Colonic mucosa (tissue), 4 donors: ENCODE data around the gene CAPN2. TPM values are rescaled to one million over a fixed set of nuclear protein-coding genes. Genes with fewer than 3 reads are reported as not detected.
A peak's percentile ranks its signal among the peaks of the same experiment; 100 is the strongest.

Source experiments
- DNase-seq: peaks from one replicate; pipeline ENCODE4 v3.0.0-alpha.2; 2020
- H3K27ac ChIP-seq: fragments of 200-600 bp; one replicate; pipeline ENCODE4 v1.8.0; 2021
- H3K27me3 ChIP-seq: fragments of 200-600 bp; one replicate; pipeline ENCODE4 v1.8.0; 2021
- H3K36me3 ChIP-seq: fragments of 200-600 bp; one replicate; pipeline ENCODE4 v1.8.0; 2021
- H3K4me1 ChIP-seq: fragments of 200-600 bp; one replicate; pipeline ENCODE4 v1.8.0; 2021; ENCODE audit warnings: mild to moderate bottlenecking
- H3K4me3 ChIP-seq: fragments of 200-600 bp; one replicate; pipeline ENCODE4 v1.8.0; 2021
- H3K9ac ChIP-seq, 2 donors: one replicate each; pipeline ENCODE4 v1.7.0; 2013; ENCODE audit warnings: control low read depth in 2 of 2, low read depth in 2 of 2, low read length in 2 of 2
- H3K9me3 ChIP-seq: fragments of 200-600 bp; one replicate; pipeline ENCODE4 v1.8.0; 2021
- intact Hi-C: fragments of 100-400 bp; cut with DNase I; formaldehyde crosslinking; loops from one replicate; pipeline ENCODE4 v1.14.1; 2022
- total RNA-seq, 2 donors: library from RNA; stranded (reverse); fragmentation: NEBNext Ultra II Directional in 1 of 2; extraction: Animal tissue kit (Norgen Biotek cat#: 25700) in 1 of 2; gene quantifications; one replicate each; pipeline ENCODE4 v1.2.1, GENCODE V29; 2021
- TF ChIP-seq, protein P1 (sequence below): fragments of 200-600 bp; IDR thresholded peaks from one replicate; pipeline ENCODE4 v1.8.0; 2022; ENCODE audit warnings: antibody characterized with exemption, mild to moderate bottlenecking
- donor health status: healthy.
- donor health status: DM: no; HTN: no; CAD: no.
- donor health status: DM: no; HTN: no; CAD: no.

Gene CAPN2
- total RNA-seq, 2 donors from 2014 or later = 197 to 323 TPM

DNA sequence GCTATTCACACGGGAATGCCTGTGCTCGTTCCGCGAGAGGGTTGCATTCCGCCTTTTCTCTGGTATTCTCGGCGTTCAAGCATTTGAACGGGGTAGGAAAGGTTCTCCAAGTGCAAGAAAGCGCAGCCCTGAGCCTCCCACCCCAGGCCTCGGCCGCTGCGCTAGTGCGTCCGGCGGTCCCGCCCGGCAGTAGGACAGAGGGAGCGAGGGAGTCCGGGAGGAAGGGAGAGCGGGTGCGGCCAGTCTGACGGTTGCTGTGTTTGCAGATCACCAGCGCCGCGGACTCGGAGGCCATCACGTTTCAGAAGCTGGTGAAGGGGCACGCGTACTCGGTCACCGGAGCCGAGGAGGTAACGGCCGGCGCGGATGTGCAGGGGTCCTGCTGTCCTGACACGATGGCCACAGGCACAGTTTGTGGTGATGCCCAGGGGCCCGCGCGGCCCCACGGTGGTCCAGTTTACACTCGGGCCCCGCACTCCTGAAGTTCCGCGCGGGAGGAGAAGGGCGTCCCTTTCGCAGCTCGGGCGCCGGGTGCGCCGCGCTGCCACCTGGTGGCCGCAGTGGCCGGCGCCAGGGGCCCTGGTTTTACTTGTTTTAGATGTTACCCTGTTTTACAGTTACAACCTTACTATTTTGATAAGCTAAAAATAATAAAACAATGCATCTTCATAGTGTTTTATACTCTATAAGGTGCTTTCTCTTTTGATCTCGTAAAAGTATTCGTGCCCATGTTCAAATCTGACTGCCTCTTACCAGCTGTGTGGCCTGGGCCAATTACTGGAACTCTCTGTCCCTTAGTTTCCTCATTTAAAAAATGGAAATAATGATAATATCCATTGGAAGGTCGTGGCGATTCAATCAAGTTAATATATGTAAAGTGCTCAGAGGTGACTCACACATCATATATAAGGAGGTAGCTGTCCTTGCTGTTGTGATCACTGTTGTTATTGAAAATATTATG is 36.7 kb downstream of the CAPN2 start:
- TF ChIP-seq, protein P1, sequence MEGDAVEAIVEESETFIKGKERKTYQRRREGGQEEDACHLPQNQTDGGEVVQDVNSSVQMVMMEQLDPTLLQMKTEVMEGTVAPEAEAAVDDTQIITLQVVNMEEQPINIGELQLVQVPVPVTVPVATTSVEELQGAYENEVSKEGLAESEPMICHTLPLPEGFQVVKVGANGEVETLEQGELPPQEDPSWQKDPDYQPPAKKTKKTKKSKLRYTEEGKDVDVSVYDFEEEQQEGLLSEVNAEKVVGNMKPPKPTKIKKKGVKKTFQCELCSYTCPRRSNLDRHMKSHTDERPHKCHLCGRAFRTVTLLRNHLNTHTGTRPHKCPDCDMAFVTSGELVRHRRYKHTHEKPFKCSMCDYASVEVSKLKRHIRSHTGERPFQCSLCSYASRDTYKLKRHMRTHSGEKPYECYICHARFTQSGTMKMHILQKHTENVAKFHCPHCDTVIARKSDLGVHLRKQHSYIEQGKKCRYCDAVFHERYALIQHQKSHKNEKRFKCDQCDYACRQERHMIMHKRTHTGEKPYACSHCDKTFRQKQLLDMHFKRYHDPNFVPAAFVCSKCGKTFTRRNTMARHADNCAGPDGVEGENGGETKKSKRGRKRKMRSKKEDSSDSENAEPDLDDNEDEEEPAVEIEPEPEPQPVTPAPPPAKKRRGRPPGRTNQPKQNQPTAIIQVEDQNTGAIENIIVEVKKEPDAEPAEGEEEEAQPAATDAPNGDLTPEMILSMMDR = peak; percentile 91
- peak overlapping the region; percentile 23 to 53 for H3K9ac ChIP-seq
- intact Hi-C loops = loop anchor here (1.0 to 2.0 kb wide), 2 partner anchors 38 to 51 kb away; no protein-coding TSS in a partner anchor
- H3K9me3 ChIP-seq = no peaks in the 10 kb centered on the region
- H3K27me3 ChIP-seq = no peaks in the 10 kb centered on the region
- DNase-seq = peak; percentile 66
- peak overlapping the region; percentile 10 for H3K4me3 ChIP-seq
- peaks cover 22% of the 10 kb centered on the region for H3K36me3 ChIP-seq
- H3K4me1 ChIP-seq = no peaks in the 10 kb centered on the region
- H3K27ac ChIP-seq = peak overlapping the region; percentile 3

GRCh38 chr1:223750730-223751570 is 38.6 kb downstream of the CAPN2 start:
- H3K9ac ChIP-seq = no peak overlapping the region
- H3K27ac ChIP-seq = no peak overlapping the region
- H3K36me3 ChIP-seq = peaks cover 22% of the 10 kb centered on the region
- intact Hi-C loops = no loop called here
- TF ChIP-seq, protein P1 = no peak
- no peak for DNase-seq
- no peak overlapping the region for H3K4me3 ChIP-seq
- H3K9me3 ChIP-seq = no peaks in the 10 kb centered on the region
- H3K4me1 ChIP-seq = no peaks in the 10 kb centered on the region
- no peaks in the 10 kb centered on the region for H3K27me3 ChIP-seq

DNA sequence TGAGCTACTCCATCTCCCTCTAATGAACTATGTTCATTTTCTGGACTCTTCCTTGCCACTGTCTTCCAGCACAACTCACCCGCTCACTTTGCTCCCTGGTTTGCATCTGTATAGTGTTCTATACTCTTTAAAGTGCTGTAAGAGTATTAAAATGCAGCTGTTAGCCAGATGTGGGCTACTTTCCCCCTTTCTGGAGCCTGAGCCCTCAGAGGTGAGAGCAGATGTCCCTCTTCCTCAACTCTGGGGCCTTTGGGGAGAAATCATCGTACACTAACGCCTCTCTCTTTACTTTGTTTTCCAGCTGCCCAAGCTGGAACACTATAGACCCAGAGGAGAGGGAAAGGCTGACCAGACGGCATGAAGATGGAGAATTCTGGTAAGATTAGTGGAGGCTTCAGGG is 39.4 kb downstream of the CAPN2 start:
- intact Hi-C loops = no loop called here
- Histone ChIP-seq H3K9me3 (no peaks in the 10 kb centered on the region), H3K27me3 (no peaks in the 10 kb centered on the region), H3K27ac (no peak overlapping the region), H3K36me3 (peaks cover 22% of the 10 kb centered on the region), H3K9ac (no peak overlapping the region), H3K4me1 (no peaks in the 10 kb centered on the region), H3K4me3 (no peak overlapping the region)
- TF ChIP-seq, protein P1 = no peak
- DNase-seq = no peak

- TF ChIP-seq, protein P1 = no peak
- peaks cover 22% of the 10 kb centered on the region for H3K36me3 ChIP-seq
- no peak overlapping the region for H3K27ac ChIP-seq
- DNase-seq = no peak
- H3K4me3 ChIP-seq = no peak overlapping the region
- no peak overlapping the region for H3K9ac ChIP-seq
- no peaks in the 10 kb centered on the region for H3K9me3 ChIP-seq
- no peaks in the 10 kb centered on the region for H3K4me1 ChIP-seq
- no peaks in the 10 kb centered on the region for H3K27me3 ChIP-seq
- intact Hi-C loops = no loop called here
Measured at GRCh38 chr1:223752721-223753515, 40.6 kb downstream of the CAPN2 start.
